B cell (primary cell): Measurements from ENCODE around the gene LIN37. TPM values are rescaled to one million over a fixed set of nuclear protein-coding genes. Genes with fewer than 3 reads are reported as not detected.

ENCODE experiments used
- ATAC-seq: fragments of 200-7000 bp; cut with Tn5 transposase; one replicate; pipeline ENCODE4 v1.10.0; 2021; ENCODE audit warnings: low read depth, mild to moderate bottlenecking, moderate number of reproducible peaks, moderate library complexity
- CTCF ChIA-PET: fragments of 350-600 bp; sonication (Branson Sonifier 250); formaldehyde crosslinking; loops from one replicate; lab custom pipeline; 2021; ENCODE audit warnings: antibody characterized with exemption, inconsistent platforms; lab: Charles Lee
- POLR2A ChIA-PET: fragments of 350-600 bp; sonication (Branson Sonifier 250); formaldehyde crosslinking; loops from one replicate; lab custom pipeline; 2021; ENCODE audit warnings: antibody characterized with exemption; lab: Charles Lee
- DNase-seq: peaks from one replicate; pipeline ENCODE4 v3.0.0; 2013
- H2AFZ ChIP-seq: 2 replicates; pipeline ENCODE4 v1.6.1; 2012; ENCODE audit warnings: mild to moderate bottlenecking, low read depth, low read length; ENCODE audit not compliant: insufficient read depth, poor library complexity, severe bottlenecking
- H3K27ac ChIP-seq, 2 donors: 1 replicate in 1 of 2; 2 replicates in 1 of 2; pipeline ENCODE4 v1.5.1; 2012 to 2013; ENCODE audit warnings: low read length in 2 of 2, mild to moderate bottlenecking in 2 of 2, moderate library complexity in 1 of 2
- H3K27me3 ChIP-seq, 4 experiments: fragments of 200-600 bp in 1 of 4; sonication (generic) in 1 of 4; replicated peaks in 1 of 4; 1 replicate in 2 of 4; 2 replicates in 2 of 4; pipeline versions ENCODE4 v1.6.1 to v1.7.0; 2013 to 2016; ENCODE audit warnings: low read length in 3 of 4, mild to moderate bottlenecking in 2 of 4, mixed read lengths in 1 of 4, moderate library complexity in 1 of 4; ENCODE audit not compliant: insufficient read depth in 4 of 4, control insufficient read depth in 3 of 4; ENCODE audit errors: control extremely low read depth in 1 of 4
- H3K36me3 ChIP-seq, 2 experiments: replicated peaks in 1 of 2; 1 replicate in 1 of 2; 2 replicates in 1 of 2; pipeline versions ENCODE4 v1.6.1 to v1.7.1; 2013; ENCODE audit warnings: low read length in 1 of 2; ENCODE audit not compliant: insufficient read depth in 2 of 2, control insufficient read depth in 1 of 2; ENCODE audit errors: control extremely low read depth in 1 of 2, extremely low read depth in 1 of 2
- H3K4me1 ChIP-seq, 2 donors: fragments of 200-600 bp in 1 of 2; sonication (generic) in 1 of 2; 1 replicate in 1 of 2; 2 replicates in 1 of 2; pipeline versions ENCODE4 v1.5.1 to v1.6.1; 2013 to 2017; ENCODE audit warnings: low read length in 2 of 2; ENCODE audit not compliant: control insufficient read depth in 2 of 2, insufficient read depth in 2 of 2
- H3K4me2 ChIP-seq: replicated peaks from 2 replicates; pipeline ENCODE3; 2012; ENCODE audit warnings: mild to moderate bottlenecking, low read depth, low read length; ENCODE audit not compliant: poor library complexity, severe bottlenecking
- H3K4me3 ChIP-seq, 5 experiments: fragments of 200-600 bp in 1 of 5; sonication (generic) in 1 of 5; 1 replicate in 3 of 5; 2 replicates in 2 of 5; pipeline versions ENCODE4 v1.5.1 to v1.7.0; 2011 to 2016; ENCODE audit warnings: low read length in 4 of 5, mild to moderate bottlenecking in 4 of 5, low read depth in 2 of 5, control low read depth in 1 of 5, moderate library complexity in 1 of 5; ENCODE audit not compliant: insufficient read depth in 1 of 5; ENCODE audit errors: control extremely low read depth in 1 of 5, extremely low read depth in 1 of 5
- H3K79me2 ChIP-seq: fragments of 200-600 bp; sonication (generic); one replicate; pipeline ENCODE4 v1.6.0; 2016; ENCODE audit warnings: low read length; ENCODE audit not compliant: control insufficient read depth, insufficient read depth
- H3K9ac ChIP-seq: fragments of 200-600 bp; sonication (generic); 2 replicates; pipeline ENCODE4 v1.6.1; 2017; ENCODE audit warnings: mild to moderate bottlenecking, low read length, moderate library complexity
- H3K9me3 ChIP-seq, 3 donors: one replicate each; pipeline versions ENCODE4 v1.6.1 to v1.7.1; 2013; ENCODE audit warnings: low read length in 2 of 3; ENCODE audit not compliant: control insufficient read depth in 2 of 3, insufficient read depth in 1 of 3; ENCODE audit errors: control extremely low read depth in 1 of 3
- H4K20me1 ChIP-seq: 2 replicates; pipeline ENCODE4 v1.6.0; 2012; ENCODE audit warnings: mild to moderate bottlenecking, low read length; ENCODE audit not compliant: insufficient read depth, control insufficient read depth, poor library complexity, severe bottlenecking
- H3K27ac Mint-ChIP-seq: one replicate; pipeline ENCODE4 v1.8.0; 2021; ENCODE audit warnings: mixed read lengths
- H3K27me3 Mint-ChIP-seq: one replicate; pipeline ENCODE4 v1.8.0; 2021; ENCODE audit warnings: mixed read lengths
- H3K4me1 Mint-ChIP-seq: one replicate; pipeline ENCODE4 v1.8.0; 2021; ENCODE audit warnings: mixed read lengths
- H3K4me3 Mint-ChIP-seq: one replicate; pipeline ENCODE4 v1.8.0; 2021; ENCODE audit warnings: mixed read lengths
- H3K9me3 Mint-ChIP-seq: one replicate; pipeline ENCODE4 v1.8.0; 2022; ENCODE audit warnings: mixed read lengths; ENCODE audit not compliant: insufficient read depth
- CTCF ChIP-seq: fragments of 200-600 bp; IDR thresholded peaks from one replicate; pipeline ENCODE4 v1.8.0; 2022; ENCODE audit warnings: antibody characterized with exemption, mild to moderate bottlenecking
- EZH2 ChIP-seq: IDR thresholded peaks from 2 replicates; pipeline ENCODE4 v1.6.1; 2012; ENCODE audit warnings: borderline replicate concordance, low read depth, mild to moderate bottlenecking, moderate library complexity, low read length; ENCODE audit not compliant: insufficient read depth, poor library complexity, severe bottlenecking
- WGBS: methylation state at CpG from one replicate; pipeline ENCODE4 v1.1.5; 2013; ENCODE audit warnings: missing lambda C conversion rate; ENCODE audit not compliant: insufficient coverage; 5-methylcytosine and 5-hydroxymethylcytosine counted together
- intact Hi-C: fragments of 100-400 bp; cut with micrococcal nuclease; formaldehyde crosslinking; loops from one replicate; pipeline ENCODE4 v1.10.0; 2022
- polyA minus RNA-seq: library from RNA; depleted of rRNA, polyadenylated mRNA; stranded (reverse); fragments of >200 nt; gene quantifications from 2 replicates; pipeline ENCODE4 v1.2.3, GENCODE V29; 2012
- polyA plus RNA-seq: library from polyadenylated mRNA; depleted of rRNA; stranded (reverse); fragments of >200 nt; gene quantifications from 2 replicates; pipeline ENCODE4 v1.2.3, GENCODE V29; 2012
- total RNA-seq, 2 donors: library from RNA; stranded (reverse); fragments of 120-200 nt in 1 of 2; gene quantifications; 1 replicate in 1 of 2; 2 replicates in 1 of 2; pipeline versions ENCODE4 v1.2.3 to v1.2.4, GENCODE V29; 2013 to 2022

Gene LIN37
- total RNA-seq (22.3 and 22.8 TPM in 2 replicates), polyA plus RNA-seq (64.1 and 76.1 TPM in 2 replicates), polyA minus RNA-seq (10.1 and 22.5 TPM in 2 replicates)
- 13.2 TPM for total RNA-seq (2013)

- Histone ChIP-seq H3K79me2 (peaks cover 53% of the 10 kb centered on the region), H3K36me3 (peaks cover 0 to 9% of the 10 kb centered on the region in 2 experiments), H3K4me2 (peak within 1 kb of the TSS; percentile 69), H3K9ac (peak within 1 kb of the TSS; percentile 72), H3K27me3 (no peaks in the 10 kb centered on the region), H3K9me3 (no peaks in the 10 kb centered on the region), H3K4me1 (peaks cover 30 to 38% of the 10 kb centered on the region in 2 donors), H2AFZ (peak within 1 kb of the TSS; percentile 76), H3K27ac (peak within 1 kb of the TSS; percentile 63 to 92), H4K20me1 (peaks cover 4% of the 10 kb centered on the region), H3K4me3 (peak within 1 kb of the TSS; percentile 65 to 99 (median 74))
- ChIA-PET CTCF (interaction anchor here (0.8 to 1.5 kb wide), 6 partner anchors 8 to 183 kb away, joined by 3 to 8 read pairs (median 4); no protein-coding TSS in a partner anchor), POLR2A (interaction anchor here (0.6 to 1.6 kb wide), 5 partner anchors 9 to 266 kb away, joined by 3 to 9 read pairs (median 3); partner anchors contain the start of genes ALKBH6, HSPB6 and PROSER3)
- Mint-ChIP-seq H3K4me1 (peaks cover 49% of the 10 kb centered on the region), H3K27ac (peak within 1 kb of the TSS; percentile 97), H3K9me3 (no peaks in the 10 kb centered on the region), H3K4me3 (peak within 1 kb of the TSS; percentile 99), H3K27me3 (no peaks in the 10 kb centered on the region)
- under 1% methylated on average over 39 of the region's 45 CpGs for WGBS
- ATAC-seq, result peak; percentile 71
- intact Hi-C loops, result loop anchor here (1.0 to 10.0 kb wide), 7 partner anchors 10 to 466 kb away; partner anchors contain the start of genes ARHGAP33, COX6B1, PROSER3 and THAP8
- DNase-seq, result peak; percentile 99
- no peak for TF ChIP-seq CTCF
- TF ChIP-seq EZH2, result no peak
These were observed at the start of gene LIN37 for GRCh38 chr19:35748106-35749020. Gene LIN37, plus strand, starts transcription at chr19:35748576. Its CDS starts 149 bp downstream, at chr19:35748725.
